GM12878 (cell line): ENCODE data around the gene MAD1L1.

Experiments
- CTCF ChIP-seq, 3 experiments: IDR thresholded peaks in 2 of 3; conservative IDR thresholded peaks in 1 of 3; 2 replicates each; pipeline ENCODE4 v1.5.1; 2011; ENCODE audit warnings: low read depth in 3 of 3, low read length in 3 of 3, mild to moderate bottlenecking in 3 of 3, control low read depth in 2 of 3, moderate library complexity in 2 of 3, inconsistent platforms in 1 of 3, mixed read lengths in 1 of 3; ENCODE audit not compliant: control insufficient read depth in 2 of 3, insufficient read depth in 1 of 3; ENCODE audit errors: extremely low read depth in 1 of 3
- E2F4 ChIP-seq: IDR thresholded peaks from 2 replicates; pipeline ENCODE4 v1.6.1; 2012; ENCODE audit warnings: low read depth, low read length, improper control_type of control experiment
- EZH2 ChIP-seq: IDR thresholded peaks from 2 replicates; pipeline ENCODE4 v1.6.1; 2012; ENCODE audit warnings: low read depth, mild to moderate bottlenecking, control low read depth, inconsistent platforms, low read length, borderline replicate concordance; ENCODE audit not compliant: control insufficient read depth
- JUND ChIP-seq: IDR thresholded peaks from 2 replicates; pipeline ENCODE4 v1.6.1; 2012; ENCODE audit warnings: low read depth, mild to moderate bottlenecking, low read length, improper control_type of control experiment, moderate library complexity
- KLF5 ChIP-seq: fragments of 450-650 bp; IDR thresholded peaks from 2 replicates; pipeline ENCODE4 v1.6.1; 2014; ENCODE audit warnings: mild to moderate bottlenecking; ENCODE audit not compliant: partially characterized antibody
- POLR2A ChIP-seq: IDR thresholded peaks from 2 replicates; pipeline ENCODE4 v1.6.1; 2011; ENCODE audit warnings: low read depth, mild to moderate bottlenecking, low read length
- POLR2AphosphoS5 ChIP-seq: IDR thresholded peaks from 2 replicates; pipeline ENCODE4 v1.6.1; 2011; ENCODE audit warnings: mild to moderate bottlenecking, low read length, inconsistent platforms
- SREBF1 ChIP-seq: IDR thresholded peaks from 2 replicates; pipeline ENCODE4 v1.6.1; 2012; ENCODE audit warnings: mild to moderate bottlenecking, low read length
- SUZ12 ChIP-seq: fragments of 200-600 bp; sonication (generic); IDR thresholded peaks from one replicate; pipeline ENCODE4 v1.6.1; 2018; ENCODE audit warnings: antibody characterized with exemption, mild to moderate bottlenecking; ENCODE audit not compliant: unreplicated experiment
- ZBTB4 ChIP-seq: fragments of 450-650 bp; formaldehyde crosslinking; IDR thresholded peaks from 2 replicates; pipeline ENCODE4 v1.4.0; 2022; ENCODE audit warnings: mild to moderate bottlenecking, moderate library complexity
- ZNF274 ChIP-seq: IDR thresholded peaks from one replicate; pipeline ENCODE4 v1.8.0; 2011; ENCODE audit not compliant: insufficient read length, insufficient read depth
- TF ChIP-seq, protein P1 (sequence below): IDR thresholded peaks from 2 replicates; pipeline ENCODE4 v1.6.1; 2011; ENCODE audit warnings: mild to moderate bottlenecking, low read depth, low read length, moderate library complexity; ENCODE audit not compliant: insufficient replicate concordance
- TF ChIP-seq, protein P2 (sequence below): IDR thresholded peaks from 2 replicates; pipeline ENCODE4 v1.6.1; 2012; ENCODE audit warnings: mild to moderate bottlenecking, low read depth, low read length

GRCh38 chr7:2011266-2012043 is 221.3 kb downstream of the MAD1L1 start:
- TF ChIP-seq E2F4, result no peak
- no peak for TF ChIP-seq POLR2A
- TF ChIP-seq JUND, result no peak
- TF ChIP-seq CTCF (IDR thresholded peaks at IDR 0.05 in 2 of 3, conservative IDR thresholded peaks at IDR 0.05 in 1 of 3; ENCODE audit: control insufficient read depth in 2 of 3, extremely low read depth in 1 of 3, insufficient read depth in 1 of 3, low read depth in 3 of 3, low read length in 3 of 3), result no peak
- TF ChIP-seq, protein P1, sequence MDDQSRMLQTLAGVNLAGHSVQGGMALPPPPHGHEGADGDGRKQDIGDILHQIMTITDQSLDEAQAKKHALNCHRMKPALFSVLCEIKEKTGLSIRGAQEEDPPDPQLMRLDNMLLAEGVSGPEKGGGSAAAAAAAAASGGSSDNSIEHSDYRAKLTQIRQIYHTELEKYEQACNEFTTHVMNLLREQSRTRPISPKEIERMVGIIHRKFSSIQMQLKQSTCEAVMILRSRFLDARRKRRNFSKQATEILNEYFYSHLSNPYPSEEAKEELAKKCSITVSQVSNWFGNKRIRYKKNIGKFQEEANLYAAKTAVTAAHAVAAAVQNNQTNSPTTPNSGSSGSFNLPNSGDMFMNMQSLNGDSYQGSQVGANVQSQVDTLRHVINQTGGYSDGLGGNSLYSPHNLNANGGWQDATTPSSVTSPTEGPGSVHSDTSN, result no peak
- TF ChIP-seq EZH2, result no peak
- no peak for TF ChIP-seq ZNF274
- no peak for TF ChIP-seq ZBTB4 (CRISPR knock-in tag)
- TF ChIP-seq, protein P2, sequence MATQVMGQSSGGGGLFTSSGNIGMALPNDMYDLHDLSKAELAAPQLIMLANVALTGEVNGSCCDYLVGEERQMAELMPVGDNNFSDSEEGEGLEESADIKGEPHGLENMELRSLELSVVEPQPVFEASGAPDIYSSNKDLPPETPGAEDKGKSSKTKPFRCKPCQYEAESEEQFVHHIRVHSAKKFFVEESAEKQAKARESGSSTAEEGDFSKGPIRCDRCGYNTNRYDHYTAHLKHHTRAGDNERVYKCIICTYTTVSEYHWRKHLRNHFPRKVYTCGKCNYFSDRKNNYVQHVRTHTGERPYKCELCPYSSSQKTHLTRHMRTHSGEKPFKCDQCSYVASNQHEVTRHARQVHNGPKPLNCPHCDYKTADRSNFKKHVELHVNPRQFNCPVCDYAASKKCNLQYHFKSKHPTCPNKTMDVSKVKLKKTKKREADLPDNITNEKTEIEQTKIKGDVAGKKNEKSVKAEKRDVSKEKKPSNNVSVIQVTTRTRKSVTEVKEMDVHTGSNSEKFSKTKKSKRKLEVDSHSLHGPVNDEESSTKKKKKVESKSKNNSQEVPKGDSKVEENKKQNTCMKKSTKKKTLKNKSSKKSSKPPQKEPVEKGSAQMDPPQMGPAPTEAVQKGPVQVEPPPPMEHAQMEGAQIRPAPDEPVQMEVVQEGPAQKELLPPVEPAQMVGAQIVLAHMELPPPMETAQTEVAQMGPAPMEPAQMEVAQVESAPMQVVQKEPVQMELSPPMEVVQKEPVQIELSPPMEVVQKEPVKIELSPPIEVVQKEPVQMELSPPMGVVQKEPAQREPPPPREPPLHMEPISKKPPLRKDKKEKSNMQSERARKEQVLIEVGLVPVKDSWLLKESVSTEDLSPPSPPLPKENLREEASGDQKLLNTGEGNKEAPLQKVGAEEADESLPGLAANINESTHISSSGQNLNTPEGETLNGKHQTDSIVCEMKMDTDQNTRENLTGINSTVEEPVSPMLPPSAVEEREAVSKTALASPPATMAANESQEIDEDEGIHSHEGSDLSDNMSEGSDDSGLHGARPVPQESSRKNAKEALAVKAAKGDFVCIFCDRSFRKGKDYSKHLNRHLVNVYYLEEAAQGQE, result no peak
- TF ChIP-seq POLR2AphosphoS5, result no peak
- no peak for TF ChIP-seq SUZ12
- TF ChIP-seq KLF5, result no peak
- no peak for TF ChIP-seq SREBF1
